SJCRH30 (cell line): ENCODE data around the gene BRIX1. TPM values are rescaled to one million over a fixed set of nuclear protein-coding genes. Genes with fewer than 3 reads are reported as not detected.

Experiments used
- DNase-seq, 2 experiments: peaks; one replicate each; pipeline ENCODE4 v3.0.0-alpha.2; 2015 to 2020
- H3K27ac ChIP-seq: fragments of 250-450 bp; sonication (Bioruptor Pico); 2 replicates; pipeline ENCODE4 v1.5.1; 2020; ENCODE audit warnings: mild to moderate bottlenecking, moderate library complexity
- H3K27me3 ChIP-seq: fragments of 250-450 bp; sonication (Bioruptor Pico); 2 replicates; pipeline ENCODE4 v1.5.1; 2020; ENCODE audit warnings: mild to moderate bottlenecking, moderate library complexity
- H3K36me3 ChIP-seq: fragments of 250-450 bp; sonication (Bioruptor Pico); 2 replicates; pipeline ENCODE4 v1.5.1; 2020; ENCODE audit warnings: mild to moderate bottlenecking, moderate library complexity
- H3K4me1 ChIP-seq: fragments of 250-450 bp; sonication (Bioruptor Pico); 2 replicates; pipeline ENCODE4 v1.5.1; 2020; ENCODE audit warnings: mild to moderate bottlenecking, moderate library complexity
- H3K4me3 ChIP-seq: fragments of 250-450 bp; sonication (Bioruptor Pico); 2 replicates; pipeline ENCODE4 v1.5.1; 2020; ENCODE audit warnings: mild to moderate bottlenecking, moderate library complexity
- H3K9me3 ChIP-seq: fragments of 250-450 bp; sonication (Bioruptor Pico); replicated peaks from 2 replicates; pipeline ENCODE4 v1.5.1; 2020; ENCODE audit warnings: mild to moderate bottlenecking, moderate library complexity
- total RNA-seq: library from RNA; depleted of rRNA; stranded (reverse); fragments of >200 nt; shearing (Covaris generic); gene quantifications from 2 replicates; pipeline ENCODE4 v1.2.3, GENCODE V29; 2014

Gene BRIX1
- total RNA-seq, 1 experiment from 2014 or later: 161 TPM

- Histone ChIP-seq H3K36me3 (peaks cover 58% of the 10 kb centered on the region), H3K4me1 (peaks cover 13% of the 10 kb centered on the region), H3K9me3 (no peaks in the 10 kb centered on the region), H3K27me3 (no peaks in the 10 kb centered on the region), H3K27ac (no peak overlapping the region), H3K4me3 (no peak overlapping the region)
- DNase-seq: no peak
These were observed 10.9 kb downstream of the BRIX1 start for GRCh38 chr5:34926318-34926888.

GRCh38 chr5:34927785-34928184 is 12.3 kb downstream of the BRIX1 start:
- H3K36me3 ChIP-seq: peaks cover 44% of the 10 kb centered on the region
- H3K27me3 ChIP-seq: no peaks in the 10 kb centered on the region
- no peaks in the 10 kb centered on the region for H3K9me3 ChIP-seq
- H3K4me1 ChIP-seq: peaks cover 15% of the 10 kb centered on the region
- no peak overlapping the region for H3K4me3 ChIP-seq
- no peak overlapping the region for H3K27ac ChIP-seq
- no peak for DNase-seq

DNA sequence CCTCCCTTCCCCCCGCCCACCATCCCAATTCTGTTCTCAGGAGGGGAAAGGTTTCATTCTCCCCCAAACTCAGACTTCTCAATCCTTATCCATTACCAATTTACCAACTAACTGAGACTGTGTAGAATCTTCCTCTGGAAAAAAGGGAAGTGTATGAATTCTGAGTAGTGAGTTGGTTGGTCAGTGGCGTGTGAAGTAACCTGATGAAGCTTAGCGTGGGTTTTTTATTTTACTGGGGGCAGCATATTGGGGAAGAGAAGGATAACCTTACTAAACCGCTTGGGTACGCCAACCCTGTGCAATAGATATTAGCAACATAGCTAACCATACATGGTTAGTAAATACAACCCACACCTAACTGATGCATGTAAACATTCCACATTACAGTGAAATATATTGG is 12.8 kb downstream of the BRIX1 start:
- Histone ChIP-seq H3K4me1 (peaks cover 11% of the 10 kb centered on the region), H3K27me3 (no peaks in the 10 kb centered on the region), H3K4me3 (no peak overlapping the region), H3K27ac (no peak overlapping the region), H3K36me3 (peaks cover 39% of the 10 kb centered on the region), H3K9me3 (no peaks in the 10 kb centered on the region)
- DNase-seq: no peak

DNA sequence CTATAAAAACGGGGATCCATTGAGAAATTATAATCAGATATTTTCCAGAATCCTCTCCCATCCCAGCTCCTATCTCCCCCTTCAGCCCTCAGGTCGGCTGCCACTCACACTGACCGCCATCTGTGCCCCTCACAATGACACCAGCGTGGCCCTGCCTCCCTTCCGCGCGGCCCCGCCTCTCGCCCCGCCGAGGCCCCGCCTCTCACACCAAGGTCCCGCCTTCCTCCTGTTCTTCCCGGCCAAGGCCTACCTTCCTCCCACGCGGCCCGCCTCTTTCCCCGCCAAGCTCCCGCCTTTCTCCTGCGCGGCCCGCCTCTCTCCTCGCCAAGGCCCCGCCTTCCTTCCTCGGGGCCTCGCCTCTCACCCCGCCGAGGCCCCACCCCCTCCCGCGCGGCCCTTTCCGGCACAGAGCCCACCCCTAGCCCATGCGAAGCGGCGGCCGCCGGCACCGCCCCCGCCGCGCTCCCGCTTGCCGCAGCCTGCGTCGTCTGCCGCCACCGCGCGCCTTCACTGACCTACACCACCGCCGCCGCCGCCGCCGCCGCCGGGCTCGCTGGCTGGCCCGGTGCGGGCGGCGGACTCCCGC is 13.7 kb downstream of the BRIX1 start, which contains the start of gene DNAJC21:
TSS of gene DNAJC21 (plus strand) at position 426 of the 586 bp plus-strand sequence. CDS start 261 bp downstream, outside the sequence.
- no peaks in the 10 kb centered on the region for H3K27me3 ChIP-seq
- peaks cover 30% of the 10 kb centered on the region for H3K36me3 ChIP-seq
- peaks cover 8% of the 10 kb centered on the region for H3K4me1 ChIP-seq
- peak; percentile 98 to 99 for DNase-seq
- H3K9me3 ChIP-seq: no peaks in the 10 kb centered on the region
- H3K4me3 ChIP-seq: peak within 1 kb of the TSS; percentile 90
- peak within 1 kb of the TSS; percentile 53 for H3K27ac ChIP-seq

DNA sequence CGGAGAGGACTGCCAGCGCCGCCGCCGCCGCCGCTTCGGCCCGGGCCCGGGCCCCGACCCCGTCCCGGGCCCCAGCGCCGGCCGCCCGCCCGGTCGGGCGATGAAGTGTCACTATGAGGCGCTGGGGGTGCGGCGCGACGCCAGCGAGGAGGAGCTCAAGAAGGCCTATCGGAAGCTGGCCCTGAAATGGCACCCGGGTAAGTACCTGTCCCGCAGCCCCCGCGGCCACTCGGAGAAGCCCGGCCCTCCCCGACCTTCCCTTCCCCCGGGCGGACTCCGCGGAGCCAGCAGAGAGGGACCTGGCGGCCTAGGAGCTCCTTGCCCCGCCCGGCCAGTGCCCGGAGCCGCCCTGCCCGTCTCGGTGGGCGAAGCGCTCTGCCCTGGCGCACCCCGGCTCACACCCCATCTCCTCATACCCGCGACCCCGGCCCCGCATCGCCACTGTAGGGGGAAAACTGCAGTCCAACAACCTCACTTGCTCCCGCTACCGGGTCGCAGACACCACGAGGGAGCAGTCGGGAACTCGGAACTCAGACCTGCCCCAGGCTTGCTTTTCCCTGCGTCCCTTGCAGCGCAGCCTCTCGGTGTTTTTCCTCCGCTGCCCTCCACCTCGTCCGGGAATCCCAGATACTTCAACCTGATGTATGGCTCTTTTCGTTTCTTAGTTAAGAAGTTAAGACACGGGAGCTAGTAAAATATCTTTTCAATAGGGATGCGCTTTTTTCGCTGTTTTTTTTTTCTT is 14.4 kb downstream of the BRIX1 start:
- Histone ChIP-seq H3K27ac (peak overlapping the region; percentile 53), H3K36me3 (peaks cover 23% of the 10 kb centered on the region), H3K4me1 (peaks cover 8% of the 10 kb centered on the region), H3K27me3 (no peaks in the 10 kb centered on the region), H3K9me3 (no peaks in the 10 kb centered on the region), H3K4me3 (peak overlapping the region; percentile 90)
- peak; percentile 81 to 86 for DNase-seq

DNA sequence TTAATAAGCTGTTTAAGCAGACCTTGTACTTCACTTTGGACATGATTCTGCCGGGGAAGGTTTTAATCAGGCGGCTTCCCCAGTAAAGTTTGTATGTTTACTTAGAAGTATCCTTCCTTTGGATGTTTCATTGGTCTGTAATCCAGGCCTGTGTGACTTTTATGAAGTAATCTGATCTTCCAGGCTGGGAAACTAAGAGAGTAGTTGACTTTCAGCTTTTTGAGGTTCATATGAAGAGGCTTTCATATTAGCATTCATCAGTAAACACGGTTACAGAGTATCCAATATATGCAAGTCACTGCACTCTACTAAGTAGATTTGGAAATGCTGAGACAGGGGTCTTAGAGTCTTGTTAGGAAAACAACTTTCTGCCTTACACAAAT is 14.9 kb downstream of the BRIX1 start:
- DNase-seq: no peak
- H3K36me3 ChIP-seq: peaks cover 21% of the 10 kb centered on the region
- H3K4me1 ChIP-seq: peaks cover 8% of the 10 kb centered on the region
- H3K27ac ChIP-seq: no peak overlapping the region; the same call in 1 of the 2 replicates
- peak overlapping the region; percentile 90 for H3K4me3 ChIP-seq
- no peaks in the 10 kb centered on the region for H3K9me3 ChIP-seq
- H3K27me3 ChIP-seq: no peaks in the 10 kb centered on the region

DNA sequence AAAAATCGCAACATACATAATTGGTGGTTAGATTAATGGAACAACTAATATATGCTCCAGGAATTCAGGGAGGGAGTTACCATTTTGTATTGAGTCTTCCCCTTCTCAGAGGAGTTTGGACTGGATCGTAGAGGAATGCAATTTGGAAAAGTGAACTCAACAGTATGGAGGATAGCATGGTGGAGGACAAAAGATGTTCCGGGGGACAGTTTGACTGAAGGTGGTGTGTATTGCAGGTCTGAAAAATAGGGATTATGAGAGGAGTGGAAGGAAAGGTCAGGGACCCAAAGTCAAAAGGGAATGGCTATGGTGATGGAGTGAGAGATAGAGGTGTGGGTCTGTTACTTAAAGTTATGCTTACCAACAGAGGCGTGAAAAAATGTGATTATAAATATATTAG is 15.4 kb downstream of the BRIX1 start:
- Histone ChIP-seq H3K4me3 (peak overlapping the region; percentile 90), H3K9me3 (no peaks in the 10 kb centered on the region), H3K36me3 (peaks cover 21% of the 10 kb centered on the region), H3K27ac (no peak overlapping the region; the same call in 1 of the 2 replicates), H3K4me1 (peaks cover 8% of the 10 kb centered on the region), H3K27me3 (no peaks in the 10 kb centered on the region)
- DNase-seq: no peak

DNA sequence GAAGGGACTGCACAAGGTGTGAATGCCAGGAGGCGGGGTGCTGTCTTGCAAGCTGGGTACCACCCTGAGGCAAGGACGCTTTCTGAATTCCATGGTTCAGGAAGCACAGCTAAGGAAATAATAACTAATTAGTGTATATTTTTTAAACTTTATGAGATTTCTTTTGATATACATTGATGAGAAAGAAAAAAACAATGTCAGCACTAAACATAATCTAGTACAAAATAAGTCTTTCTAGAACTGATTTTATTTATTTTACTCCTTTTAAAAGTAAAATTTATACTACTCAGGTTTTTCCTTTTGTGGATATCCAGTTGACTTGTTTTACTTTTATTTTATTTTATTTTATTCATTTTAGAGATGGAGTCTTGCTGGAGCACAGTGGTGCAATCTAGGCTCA is 17.4 kb downstream of the BRIX1 start:
- H3K27me3 ChIP-seq: no peaks in the 10 kb centered on the region
- DNase-seq: no peak
- no peak overlapping the region for H3K27ac ChIP-seq
- H3K4me3 ChIP-seq: no peak overlapping the region
- peaks cover 25% of the 10 kb centered on the region for H3K36me3 ChIP-seq
- no peaks in the 10 kb centered on the region for H3K9me3 ChIP-seq
- H3K4me1 ChIP-seq: peaks cover 8% of the 10 kb centered on the region

GRCh38 chr5:34941936-34942335 is 26.4 kb downstream of the BRIX1 start:
- Histone ChIP-seq H3K4me3 (no peak overlapping the region), H3K27me3 (no peaks in the 10 kb centered on the region), H3K4me1 (peaks cover 6% of the 10 kb centered on the region; the same call in 1 of the 2 replicates), H3K36me3 (peaks cover 54% of the 10 kb centered on the region), H3K27ac (peak overlapping the region; percentile 55), H3K9me3 (no peaks in the 10 kb centered on the region; the same call in 1 of the 2 replicates)
- DNase-seq: peak in 1 of 2 experiments; percentile 56

GRCh38 chr5:34944044-34944443 is 28.5 kb downstream of the BRIX1 start:
- no peak overlapping the region for H3K4me3 ChIP-seq
- H3K27ac ChIP-seq: no peak overlapping the region
- H3K27me3 ChIP-seq: no peaks in the 10 kb centered on the region
- no peak for DNase-seq
- H3K9me3 ChIP-seq: no peaks in the 10 kb centered on the region
- peaks cover 50% of the 10 kb centered on the region for H3K36me3 ChIP-seq
- peaks cover 6% of the 10 kb centered on the region; the same call in 1 of the 2 replicates for H3K4me1 ChIP-seq

GRCh38 chr5:34944460-34945047 is 29.0 kb downstream of the BRIX1 start:
- H3K4me1 ChIP-seq: peaks cover 6% of the 10 kb centered on the region; the same call in 1 of the 2 replicates
- peaks cover 53% of the 10 kb centered on the region for H3K36me3 ChIP-seq
- no peaks in the 10 kb centered on the region for H3K27me3 ChIP-seq
- H3K27ac ChIP-seq: no peak overlapping the region
- no peak overlapping the region for H3K4me3 ChIP-seq
- H3K9me3 ChIP-seq: no peaks in the 10 kb centered on the region
- no peak for DNase-seq

DNA sequence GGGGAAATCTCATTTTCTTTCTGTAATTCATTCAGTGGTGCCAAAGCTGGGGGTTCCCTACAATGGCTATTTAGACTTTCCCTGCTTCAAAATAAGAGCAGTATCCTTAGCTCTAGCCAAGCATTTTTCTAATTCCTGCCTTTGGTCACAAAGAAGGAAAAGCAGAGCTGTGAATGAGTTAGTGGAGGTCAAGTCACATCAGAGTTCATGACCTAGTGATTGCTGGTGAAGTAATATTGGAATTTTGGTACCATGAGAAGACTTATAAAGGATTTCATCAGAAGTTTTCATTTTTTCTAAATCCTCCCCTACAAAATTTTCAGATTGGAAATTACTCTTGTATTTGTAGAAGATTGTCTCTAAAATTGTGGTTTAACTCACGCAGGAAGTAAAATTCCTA is 41.8 kb downstream of the BRIX1 start:
- H3K27me3 ChIP-seq: no peaks in the 10 kb centered on the region
- H3K36me3 ChIP-seq: peaks cover 30% of the 10 kb centered on the region
- H3K9me3 ChIP-seq: no peaks in the 10 kb centered on the region
- no peak for DNase-seq
- H3K4me3 ChIP-seq: no peak overlapping the region
- no peak overlapping the region for H3K27ac ChIP-seq
- H3K4me1 ChIP-seq: no peaks in the 10 kb centered on the region

- peak in 1 of 2 experiments; percentile 34 for DNase-seq
These were observed 42.6 kb downstream of the BRIX1 start for GRCh38 chr5:34957857-34958690.

DNA sequence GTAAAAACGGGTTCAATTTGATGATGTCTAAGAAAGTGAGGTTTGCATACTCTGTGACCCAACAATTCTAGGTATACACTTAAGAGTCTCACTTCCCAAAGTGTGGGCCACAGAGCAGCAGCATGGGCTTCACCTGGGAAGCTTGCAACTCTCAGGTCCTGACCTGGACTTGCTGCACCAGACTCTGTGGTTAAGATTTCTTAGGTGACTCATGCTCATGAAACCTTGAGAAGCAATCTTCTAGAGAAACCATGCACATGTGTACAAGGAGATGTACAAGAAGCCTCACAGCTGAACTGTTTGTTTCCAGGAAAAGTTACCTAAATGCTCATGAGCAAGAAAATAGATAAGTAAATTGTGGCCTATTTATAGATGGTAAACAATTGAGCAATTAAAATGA is 43.8 kb downstream of the BRIX1 start:
- H3K36me3 ChIP-seq: peaks cover 15% of the 10 kb centered on the region
- H3K27me3 ChIP-seq: no peaks in the 10 kb centered on the region
- H3K4me3 ChIP-seq: no peak overlapping the region
- no peak overlapping the region for H3K27ac ChIP-seq
- no peaks in the 10 kb centered on the region for H3K4me1 ChIP-seq
- DNase-seq: no peak
- H3K9me3 ChIP-seq: no peaks in the 10 kb centered on the region

More at GRCh38 chr5:34957857-34958690, 42.6 kb downstream of the BRIX1 start:
- H3K36me3 ChIP-seq: peaks cover 26% of the 10 kb centered on the region
- H3K27me3 ChIP-seq: no peaks in the 10 kb centered on the region
- H3K9me3 ChIP-seq: no peaks in the 10 kb centered on the region
- H3K27ac ChIP-seq: no peak overlapping the region
- no peak overlapping the region for H3K4me3 ChIP-seq
- H3K4me1 ChIP-seq: no peaks in the 10 kb centered on the region
